GM13976 (cell line): ENCODE results near the gene SDK1.

Experiments
- DNase-seq: peaks from one replicate; pipeline ENCODE4 v3.0.0; 2012; ENCODE audit warnings: low spot score
- CTCF ChIP-seq: IDR thresholded peaks from 2 replicates; pipeline ENCODE4 v1.5.1; 2012; ENCODE audit warnings: borderline replicate concordance, mild to moderate bottlenecking; ENCODE audit not compliant: insufficient read depth; ENCODE audit errors: extremely low read depth, missing control alignments, control extremely low read depth
- in situ Hi-C: fragments of 300-500 bp; cut with MboI; formaldehyde crosslinking; loops from one replicate; pipeline ENCODE4 v1.12.0; 2022; ENCODE audit warnings: low sequenced_read_pairs, mixed read lengths, inconsistent platforms; ENCODE audit not compliant: unreplicated experiment

Gene SDK1

GRCh38 chr7:4282434-4283223 lies 981.6 kb downstream of the SDK1 start:
- in situ Hi-C loops: no loop called here
- no peak for DNase-seq
- no peak for TF ChIP-seq CTCF

GRCh38 chr7:4286351-4286750 lies 985.3 kb downstream of the SDK1 start:
- no peak for DNase-seq
- in situ Hi-C loops: no loop called here
- TF ChIP-seq CTCF: no peak

GRCh38 chr7:4288791-4289394 lies 987.8 kb downstream of the SDK1 start:
- DNase-seq: no peak
- in situ Hi-C loops: no loop called here
- no peak for TF ChIP-seq CTCF

- in situ Hi-C loops: no loop called here
- DNase-seq: no peak
- TF ChIP-seq CTCF: no peak
Observed at GRCh38 chr7:4297165-4297917, 996.3 kb downstream of the SDK1 start.

GRCh38 chr7:4297918-4298219 lies 996.8 kb downstream of the SDK1 start:
- in situ Hi-C loops: no loop called here
- no peak for DNase-seq
- TF ChIP-seq CTCF: no peak

- TF ChIP-seq CTCF: no peak
- in situ Hi-C loops: no loop called here
Observed at GRCh38 chr7:4299431-4299830, 998.4 kb downstream of the SDK1 start.

More at GRCh38 chr7:4299431-4299830, 998.4 kb downstream of the SDK1 start:
- DNase-seq: no peak
